ENCODE measurements around the gene TMUB1.

Gene TMUB1, protein sequence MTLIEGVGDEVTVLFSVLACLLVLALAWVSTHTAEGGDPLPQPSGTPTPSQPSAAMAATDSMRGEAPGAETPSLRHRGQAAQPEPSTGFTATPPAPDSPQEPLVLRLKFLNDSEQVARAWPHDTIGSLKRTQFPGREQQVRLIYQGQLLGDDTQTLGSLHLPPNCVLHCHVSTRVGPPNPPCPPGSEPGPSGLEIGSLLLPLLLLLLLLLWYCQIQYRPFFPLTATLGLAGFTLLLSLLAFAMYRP

DNA sequence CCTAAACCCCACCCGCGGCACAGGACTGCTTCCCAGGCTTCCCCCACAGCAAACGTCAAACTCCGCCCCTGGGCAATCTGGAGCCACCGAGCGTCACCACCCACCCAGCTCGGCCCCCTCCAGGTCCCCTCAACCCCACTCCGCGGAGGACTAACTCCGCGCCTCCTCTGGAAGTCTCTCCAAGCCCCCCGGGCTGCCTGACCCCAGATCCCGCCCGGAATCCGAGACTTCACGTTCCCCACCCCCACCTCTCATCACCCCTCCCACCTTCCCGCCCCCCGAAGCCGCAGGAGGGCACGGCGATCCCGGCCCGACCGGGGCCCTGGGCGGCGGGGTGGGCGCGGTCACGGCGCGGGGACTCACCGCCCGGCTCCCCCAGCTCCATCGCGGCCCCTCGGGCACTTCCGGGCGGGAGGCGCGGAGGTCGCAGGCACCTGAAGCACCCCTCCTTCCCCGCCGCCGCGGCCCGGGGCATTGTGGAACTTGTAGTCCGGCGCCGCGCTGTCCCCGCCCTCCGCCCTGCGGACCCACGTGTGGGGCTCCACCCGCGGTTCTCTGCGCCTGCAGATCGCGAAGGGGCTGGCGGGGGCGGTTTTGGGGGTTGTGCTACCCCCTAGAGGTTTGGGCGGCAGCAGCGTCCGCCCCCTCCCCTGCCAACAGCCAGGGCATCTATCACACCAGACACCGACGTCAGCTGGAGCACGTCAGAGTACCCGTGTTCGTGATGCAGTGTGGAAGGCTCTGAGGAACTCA is at the start of gene TMUB1:
TSS of gene TMUB1 (minus strand) at position 423 of the 753 bp plus-strand sequence. CDS start 930 bp downstream, outside the sequence.
- DNase-seq, result peak; percentile 54

DNA sequence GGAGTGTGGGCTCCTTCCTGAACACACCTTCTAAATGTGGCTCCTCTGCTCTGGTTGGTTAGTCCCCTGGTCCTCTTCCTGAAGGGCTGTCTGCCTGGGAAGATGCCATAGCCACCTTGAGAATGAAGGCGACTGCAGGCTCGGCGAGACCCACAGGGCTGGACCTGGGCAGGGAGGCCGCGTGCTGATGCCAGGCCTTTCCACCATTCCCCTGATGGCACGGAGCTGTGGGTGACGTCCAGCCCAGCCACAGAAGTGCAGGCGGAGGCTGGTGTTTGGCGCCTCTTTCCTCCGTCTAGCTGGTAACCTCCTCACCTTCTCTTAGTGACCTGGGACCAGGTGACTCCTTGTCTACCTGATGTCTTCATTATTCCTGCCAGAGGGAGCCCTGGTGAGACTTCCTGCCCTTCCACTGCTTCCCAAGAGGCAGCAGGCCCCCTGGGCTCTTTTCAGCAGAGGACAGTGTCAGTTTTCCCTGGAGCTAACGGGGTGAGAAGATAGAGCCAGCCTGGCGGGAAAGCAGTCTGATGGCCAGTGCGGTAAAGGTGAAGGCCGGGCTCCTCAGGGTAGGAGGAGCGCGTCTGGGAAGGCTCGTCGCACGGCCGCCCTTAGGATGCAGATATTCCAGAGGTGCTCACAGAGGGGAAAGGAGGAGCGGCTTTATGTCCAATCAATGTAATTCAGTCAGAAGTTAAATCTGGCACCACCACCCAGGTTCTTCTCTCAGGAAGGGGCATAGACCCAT is 49.3 kb upstream of the TMUB1 start:
- DNase-seq, result no peak

DNA sequence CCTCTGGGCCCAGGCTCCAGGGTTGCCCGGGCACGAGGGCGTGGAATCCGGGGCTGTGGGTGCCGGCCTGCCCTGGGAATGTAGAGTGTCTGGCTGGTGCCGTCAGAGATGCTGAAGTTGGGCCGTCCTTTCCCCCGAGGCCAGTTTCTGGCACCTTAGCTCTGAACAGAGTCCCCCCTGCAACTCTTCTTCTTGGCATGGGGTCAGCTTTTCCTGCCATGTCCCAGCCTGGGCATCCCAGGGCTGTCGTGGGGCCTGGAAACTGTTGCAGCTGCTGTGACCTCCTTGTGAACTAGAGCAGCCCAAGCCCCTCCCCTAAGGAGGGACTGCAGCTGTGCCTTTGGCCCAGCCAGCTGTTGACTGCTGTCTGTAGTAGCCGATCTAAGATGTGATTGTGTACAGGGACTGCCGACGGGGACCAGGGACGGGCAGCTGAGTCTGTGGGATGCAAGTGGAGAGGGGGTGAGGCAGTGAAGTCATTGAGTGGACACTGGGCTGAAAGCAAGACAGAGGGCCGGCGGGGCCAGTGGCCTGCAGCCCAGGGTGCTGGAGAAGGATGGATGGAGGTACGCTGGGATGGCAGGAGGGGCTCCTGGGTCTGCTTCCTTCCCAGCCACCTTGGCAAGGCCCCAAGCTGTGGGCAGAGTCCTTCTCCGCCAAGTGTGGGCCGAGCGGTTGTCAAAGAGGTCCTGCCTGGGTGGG is 48.5 kb upstream of the TMUB1 start:
- DNase-seq, result no peak

DNA sequence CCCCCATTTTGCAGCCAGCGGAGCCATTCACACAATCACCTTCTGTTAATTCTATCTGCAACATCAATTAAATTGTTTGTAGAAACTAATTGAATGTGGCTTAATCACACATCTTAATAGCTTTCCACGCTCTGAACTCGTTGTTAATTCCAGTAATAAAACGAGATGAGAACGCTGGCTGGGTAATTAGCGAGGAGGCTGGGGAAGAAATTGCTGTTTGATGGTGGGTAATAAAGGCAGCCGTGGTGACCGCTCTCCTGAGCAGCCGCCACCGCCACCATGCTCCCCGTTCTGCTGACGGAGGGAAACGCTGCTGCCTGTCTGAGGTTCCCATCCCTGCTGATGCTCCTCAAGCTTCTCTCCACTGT is 47.9 kb upstream of the TMUB1 start:
- DNase-seq, result no peak

DNA sequence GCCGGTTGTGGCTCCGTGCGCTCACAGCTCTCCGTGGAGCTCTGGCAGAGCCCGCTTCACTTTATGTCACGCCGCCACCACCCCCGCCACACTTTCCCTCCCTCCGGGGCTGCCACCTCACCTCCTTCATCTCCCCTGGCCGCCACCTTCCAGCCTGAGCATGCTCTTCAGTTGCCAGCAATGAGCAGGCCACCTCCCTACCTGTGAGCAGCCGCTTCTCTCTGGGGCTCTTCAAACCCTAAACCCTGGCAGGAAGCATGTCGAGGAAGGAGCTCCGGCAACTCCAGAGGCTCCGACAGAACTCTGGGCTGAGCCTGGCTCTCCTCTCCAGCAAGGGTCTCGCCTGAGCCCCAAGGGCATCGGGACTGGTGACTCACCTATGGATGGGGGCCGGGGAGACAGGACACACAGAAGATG is 47.5 kb upstream of the TMUB1 start:
- DNase-seq, result no peak

DNA sequence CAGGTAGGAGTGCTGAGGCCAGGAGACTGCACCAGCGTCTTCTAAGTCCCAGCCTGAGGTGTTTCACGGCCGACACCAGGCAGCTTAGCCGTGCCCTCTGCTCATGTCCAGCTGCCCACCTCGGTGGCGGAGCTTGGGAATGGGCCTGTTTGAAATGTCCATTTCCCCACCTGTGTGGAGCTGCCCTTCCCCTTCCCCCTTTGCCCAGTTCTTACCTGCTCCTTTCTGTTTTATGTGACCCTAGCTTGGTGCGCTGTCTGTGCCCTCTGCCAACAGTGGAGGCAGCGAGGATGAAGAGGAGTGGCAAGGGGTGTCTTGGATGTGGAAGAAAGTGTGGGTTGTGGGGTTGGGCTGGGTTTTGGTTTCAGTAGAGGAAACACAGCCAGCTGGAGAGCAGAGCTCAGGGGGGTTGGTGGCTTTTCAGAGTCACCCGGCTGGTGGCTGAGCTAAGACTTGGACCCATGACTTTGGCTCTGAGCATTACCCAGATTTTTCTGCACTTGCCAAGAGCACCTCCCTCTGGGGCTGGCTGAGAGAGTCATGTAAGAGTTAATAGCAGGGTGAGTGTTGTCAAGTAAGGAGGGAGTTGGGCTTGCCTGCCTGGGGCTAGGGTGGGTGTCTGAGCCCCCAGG is 46.8 kb upstream of the TMUB1 start:
- DNase-seq, result no peak

DNA sequence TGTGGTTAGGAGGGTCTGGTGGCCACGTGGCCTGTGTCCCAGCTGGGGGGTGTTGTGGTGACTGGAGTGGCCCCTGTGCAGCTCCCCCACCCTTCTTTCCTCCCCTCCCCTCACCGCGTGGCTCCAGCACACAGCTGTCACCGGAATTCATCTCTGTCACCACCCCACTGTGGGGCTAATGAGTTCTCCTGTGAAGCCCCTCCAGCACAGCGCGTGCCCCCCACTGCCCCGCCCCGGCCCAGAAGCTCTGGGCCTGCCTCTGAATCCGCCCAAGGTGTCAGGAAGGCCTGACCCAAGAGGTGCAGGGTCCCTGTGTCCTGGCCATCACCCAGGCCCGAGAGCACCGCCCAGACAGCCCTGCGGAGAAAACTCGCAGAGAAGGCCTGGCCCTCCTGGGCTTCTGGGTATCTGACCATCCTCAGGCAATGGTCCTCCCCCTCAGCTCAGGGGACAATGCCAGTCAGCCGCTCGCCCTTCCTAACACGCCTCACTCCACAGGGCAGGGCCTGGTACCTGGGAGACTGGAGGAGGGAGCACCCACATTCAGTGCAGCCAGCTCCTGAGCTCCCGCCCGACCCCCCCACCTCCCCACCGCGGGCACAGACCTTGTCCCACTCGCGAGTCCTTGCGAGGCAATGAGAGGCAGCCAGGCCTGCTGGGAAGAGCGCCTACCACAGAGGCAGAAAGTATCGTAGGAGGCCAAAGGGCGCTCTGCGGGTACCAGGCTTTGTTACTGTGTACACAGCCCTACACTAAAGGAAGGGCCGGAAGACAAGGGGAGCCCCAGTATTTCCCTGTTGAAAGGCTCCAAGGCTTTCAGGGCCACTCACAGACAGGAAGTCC is 46.0 kb upstream of the TMUB1 start:
- DNase-seq, result no peak

DNA sequence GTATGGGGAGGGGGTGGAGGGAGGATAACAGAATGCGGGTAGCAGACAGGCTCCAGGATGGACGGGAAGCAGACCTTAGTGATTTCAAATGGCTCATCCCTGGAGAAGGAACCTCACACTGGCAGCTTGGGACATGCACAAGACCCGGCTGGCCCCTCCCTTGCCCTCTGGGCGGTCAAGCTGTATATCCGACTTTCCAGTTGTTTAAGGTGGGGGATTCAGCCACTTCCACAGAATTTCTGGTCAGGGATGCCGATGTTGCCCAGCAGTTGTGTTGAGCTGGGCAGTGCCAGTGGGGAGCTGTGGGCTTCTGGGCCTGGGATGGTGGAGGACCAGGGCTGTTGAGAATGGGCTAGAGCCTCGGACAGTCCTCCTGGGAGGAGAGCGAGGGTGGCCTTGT is 45.4 kb upstream of the TMUB1 start:
- no peak for DNase-seq

DNA sequence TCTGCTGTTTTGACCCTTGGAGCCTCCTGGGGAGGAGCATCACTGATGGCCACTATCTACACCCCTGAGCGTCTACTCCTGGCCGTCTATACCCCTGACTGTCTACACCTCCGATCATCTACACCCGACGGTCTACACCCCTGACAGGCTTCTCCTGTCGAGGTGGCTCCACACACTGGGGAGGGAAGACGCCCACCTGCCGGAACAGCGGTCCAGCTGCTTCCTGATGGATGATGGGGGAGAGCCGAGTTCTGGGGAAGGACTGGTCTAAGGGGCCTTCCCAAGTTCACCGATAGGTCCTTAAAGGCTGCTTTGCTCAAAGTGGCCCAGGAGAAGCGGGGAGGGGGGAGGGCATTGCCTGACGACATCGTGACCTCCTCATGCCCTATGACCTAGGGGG is 44.9 kb upstream of the TMUB1 start:
- DNase-seq, result no peak

DNA sequence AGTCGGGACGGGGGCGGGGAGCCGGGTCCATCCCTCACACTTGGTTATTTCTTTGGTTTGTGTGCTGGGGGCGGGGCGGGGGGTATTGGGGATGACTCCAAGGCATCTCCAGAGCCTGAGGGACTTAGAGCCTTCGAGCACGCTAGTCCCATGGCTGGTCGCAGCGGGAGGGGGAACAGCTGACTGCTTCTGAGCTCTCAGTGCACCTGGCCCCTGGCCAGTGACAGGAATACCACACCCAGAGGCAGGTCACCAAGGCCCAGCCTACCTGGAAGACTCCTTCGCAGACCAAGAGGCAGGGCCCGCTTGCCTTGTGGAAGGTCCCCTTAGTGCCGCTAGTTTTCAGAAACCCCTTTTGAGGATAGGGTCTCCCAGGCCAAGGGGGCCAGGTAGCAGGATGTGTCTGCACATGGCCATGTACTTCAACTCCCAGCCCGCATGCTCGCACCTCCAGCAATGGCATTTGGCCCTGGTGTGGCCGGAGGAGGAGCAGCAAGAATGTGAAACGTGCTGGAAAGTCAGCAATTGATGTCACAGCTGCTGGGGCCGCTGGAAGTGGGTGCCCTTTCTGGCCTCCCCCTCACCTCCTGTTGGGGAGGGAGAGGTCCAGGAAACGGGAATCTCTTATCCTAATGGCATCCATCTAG is 43.3 kb upstream of the TMUB1 start:
- no peak for DNase-seq

DNA sequence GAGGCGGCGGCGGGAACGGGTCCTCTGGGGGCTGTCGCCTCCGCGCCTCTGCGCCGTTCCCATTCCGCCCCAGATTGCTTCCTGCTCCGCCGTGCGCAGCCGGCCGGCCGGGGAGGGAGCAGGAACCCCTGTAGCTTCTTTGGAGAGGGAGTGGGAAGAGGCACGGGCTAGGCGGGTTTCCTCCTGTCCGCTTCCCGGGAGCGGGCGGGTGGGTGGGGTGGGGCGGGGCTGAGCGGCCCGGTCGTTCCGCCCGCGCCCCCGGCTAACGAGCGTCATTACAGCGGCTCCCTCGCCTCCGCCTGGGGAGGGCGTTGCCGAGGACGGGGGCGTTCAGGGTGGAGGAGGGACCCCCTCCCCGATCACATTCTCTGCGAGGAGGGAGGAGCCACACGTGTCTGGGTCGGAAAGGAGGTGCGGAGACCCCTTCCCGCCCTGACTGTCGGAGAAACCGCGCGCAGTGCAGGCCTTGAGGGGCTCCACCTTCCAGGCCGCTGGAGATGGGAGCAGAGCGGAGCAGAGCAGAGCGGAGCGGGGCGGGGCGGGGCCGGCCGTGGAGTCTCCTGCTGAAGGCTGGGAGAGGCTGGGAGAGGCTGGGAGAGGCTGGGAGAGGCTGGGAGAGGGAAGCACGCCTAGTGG is 42.7 kb upstream of the TMUB1 start:
- peak; percentile 74 for DNase-seq

DNA sequence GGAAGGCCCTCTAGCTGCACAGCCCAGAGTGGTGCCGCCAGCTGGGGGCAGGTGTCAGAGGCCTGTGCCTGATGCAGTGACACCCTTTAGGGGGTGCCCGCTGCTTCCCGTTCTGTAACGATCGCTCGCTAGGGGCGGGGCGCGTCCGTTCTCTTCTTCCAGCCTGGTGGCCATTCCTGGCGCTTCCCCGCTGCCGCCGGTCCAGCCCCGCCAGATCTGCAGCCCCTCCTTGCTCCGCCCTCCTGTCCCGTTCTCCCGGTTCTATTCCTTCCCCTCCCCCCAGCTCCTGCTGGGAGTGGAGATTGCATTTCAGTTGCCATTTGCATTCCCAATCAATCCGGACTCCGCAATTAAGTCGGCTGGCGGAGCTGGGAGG is 42.2 kb upstream of the TMUB1 start:
- DNase-seq, result peak; percentile 72

DNA sequence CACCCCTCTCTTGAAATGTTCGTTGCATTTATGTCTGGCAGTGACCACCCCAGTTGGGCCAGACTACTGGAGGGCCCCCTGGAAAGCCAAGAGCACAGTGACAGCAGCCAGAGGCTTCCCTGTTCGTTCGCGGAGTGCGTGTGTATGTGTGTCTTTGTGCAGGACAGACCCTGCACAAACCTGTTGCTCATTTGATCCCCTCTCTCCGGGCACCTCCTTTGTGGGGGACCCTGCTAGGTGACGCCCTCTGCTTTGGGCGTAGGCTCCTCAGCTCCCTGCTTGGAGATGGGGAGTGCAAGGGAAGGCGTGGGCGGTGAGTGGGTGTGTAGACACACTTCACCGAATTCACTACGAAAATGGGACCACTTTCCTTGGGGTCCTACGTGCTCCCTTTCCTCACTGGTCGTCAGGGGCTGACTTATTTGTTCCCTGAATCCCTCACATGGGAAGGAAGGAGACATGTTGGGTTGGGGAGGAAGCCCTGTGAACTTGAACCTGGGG is 41.7 kb upstream of the TMUB1 start:
- DNase-seq, result no peak

DNA sequence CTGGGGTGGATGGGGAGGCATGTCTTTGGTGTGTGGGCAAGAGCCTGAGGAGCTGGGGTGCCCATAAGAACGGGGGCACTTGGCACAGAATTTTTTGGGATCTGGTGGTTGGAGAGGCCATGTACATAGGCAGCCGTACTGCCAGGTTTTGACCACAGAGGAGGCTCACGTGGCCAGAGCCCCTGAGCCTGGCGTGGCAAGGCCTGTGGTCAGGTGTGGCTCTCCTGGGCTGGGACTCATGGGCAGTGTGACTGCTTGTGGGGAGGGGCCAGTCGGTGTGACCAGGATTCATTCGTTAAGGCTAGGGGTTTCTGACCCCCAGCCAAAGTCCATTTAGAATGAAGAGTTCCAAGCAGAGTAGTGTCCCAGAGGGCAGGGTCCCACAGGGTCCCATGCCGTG is 41.2 kb upstream of the TMUB1 start:
- DNase-seq, result no peak

DNA sequence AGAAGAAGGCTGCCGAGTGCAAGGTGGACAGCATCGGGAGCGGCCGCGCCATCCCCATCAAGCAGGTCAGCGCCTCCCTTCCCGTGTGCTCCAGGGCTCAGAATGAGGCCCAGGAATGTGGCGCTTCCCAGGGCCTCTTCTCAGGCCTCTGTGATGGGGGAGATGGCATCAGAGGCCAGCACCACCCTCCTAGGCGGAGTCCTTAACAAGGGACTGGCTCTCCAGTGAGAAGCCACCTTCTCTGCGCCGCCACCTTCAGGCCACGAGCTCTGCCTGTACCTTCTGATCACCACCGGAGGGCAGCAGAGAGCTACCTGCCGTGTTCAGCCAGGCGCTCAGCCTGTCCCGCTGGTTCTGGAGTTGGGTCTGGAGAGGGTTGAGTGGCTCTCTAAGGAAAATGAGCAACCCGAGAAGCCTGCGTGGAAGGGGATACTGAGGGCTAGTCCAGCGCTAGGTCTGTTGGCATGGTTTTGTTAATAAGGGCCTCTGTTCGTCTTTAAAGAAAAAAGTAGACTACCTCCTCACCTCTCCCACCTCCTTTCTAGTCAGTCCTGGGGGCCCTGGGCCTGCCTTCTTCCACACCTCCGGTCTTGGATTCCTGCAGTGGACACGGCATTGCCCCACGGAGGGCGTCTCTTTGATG is 40.6 kb upstream of the TMUB1 start:
- peak; percentile 94 for DNase-seq

DNA sequence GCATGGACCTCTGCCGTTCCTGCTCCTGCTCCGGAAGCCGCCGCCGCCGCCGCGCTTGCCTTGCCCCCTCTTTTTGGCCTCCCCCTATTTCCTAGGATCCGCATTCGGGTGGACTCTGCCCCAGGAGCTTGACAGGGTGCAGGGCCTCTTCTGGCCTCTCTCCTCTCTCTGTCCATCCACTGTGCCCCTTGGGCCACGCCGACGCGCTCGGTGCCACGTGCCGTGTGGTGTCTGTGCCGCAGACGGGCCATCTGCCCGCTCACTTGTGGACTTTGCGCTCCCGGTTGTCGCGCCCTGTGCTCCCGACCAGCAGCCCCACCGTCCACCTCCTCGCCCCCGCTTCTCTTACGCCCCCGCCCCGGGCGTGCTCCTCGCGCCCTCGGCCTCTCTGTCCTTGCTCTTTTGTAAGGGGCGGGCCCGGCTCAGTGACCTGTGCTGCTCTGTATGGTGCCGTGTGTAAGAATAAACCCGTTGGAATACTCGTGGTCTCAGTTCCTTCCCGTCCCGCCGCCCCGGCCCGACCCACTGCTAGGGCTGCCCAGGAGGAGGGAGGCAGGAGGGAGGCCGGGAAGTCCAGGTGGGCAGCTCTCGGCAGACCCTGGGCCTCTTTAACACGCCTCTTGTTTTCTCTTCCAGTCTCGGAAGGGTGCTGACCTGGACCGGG is 40.0 kb upstream of the TMUB1 start:
- DNase-seq, result no peak

DNA sequence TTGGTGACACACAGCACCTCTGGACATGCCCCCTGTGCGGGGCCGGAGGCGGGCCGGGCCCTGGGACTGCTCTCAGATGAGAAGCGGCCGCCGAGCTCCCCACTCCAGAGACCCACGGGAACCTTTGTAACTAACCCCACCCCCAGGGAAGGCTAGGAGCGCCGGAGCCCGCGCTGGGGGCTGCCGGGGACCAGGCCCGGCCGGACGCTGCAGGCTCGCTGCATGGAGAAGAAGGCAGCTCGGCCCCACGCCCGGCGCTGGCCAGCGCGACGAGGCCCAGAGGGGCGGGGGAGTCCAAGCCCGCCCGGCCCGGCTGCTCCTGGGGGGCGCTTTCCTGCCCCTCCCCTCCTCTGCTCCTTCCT is 39.5 kb upstream of the TMUB1 start:
- no peak for DNase-seq

DNA sequence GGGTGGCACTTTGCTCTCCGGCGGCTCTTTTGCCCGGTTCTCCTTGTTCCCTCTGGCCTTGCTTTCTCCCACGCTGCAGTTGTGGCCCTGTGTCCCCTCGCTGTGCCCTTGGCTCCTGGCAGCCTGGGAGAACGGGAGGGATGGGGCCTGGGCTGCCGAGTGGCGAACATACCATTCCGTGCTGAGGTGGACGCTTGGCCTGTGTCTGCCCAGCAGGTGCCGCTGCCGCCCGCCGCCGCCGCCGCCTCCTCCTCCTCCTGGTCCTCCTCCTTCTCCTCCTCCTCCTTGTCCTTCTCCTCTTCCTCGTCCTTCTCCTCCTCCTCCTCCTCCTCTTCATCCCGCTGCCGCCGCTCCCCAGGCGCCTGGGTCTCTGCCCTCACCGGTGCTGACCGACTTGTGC is 39.0 kb upstream of the TMUB1 start:
- no peak for DNase-seq

DNA sequence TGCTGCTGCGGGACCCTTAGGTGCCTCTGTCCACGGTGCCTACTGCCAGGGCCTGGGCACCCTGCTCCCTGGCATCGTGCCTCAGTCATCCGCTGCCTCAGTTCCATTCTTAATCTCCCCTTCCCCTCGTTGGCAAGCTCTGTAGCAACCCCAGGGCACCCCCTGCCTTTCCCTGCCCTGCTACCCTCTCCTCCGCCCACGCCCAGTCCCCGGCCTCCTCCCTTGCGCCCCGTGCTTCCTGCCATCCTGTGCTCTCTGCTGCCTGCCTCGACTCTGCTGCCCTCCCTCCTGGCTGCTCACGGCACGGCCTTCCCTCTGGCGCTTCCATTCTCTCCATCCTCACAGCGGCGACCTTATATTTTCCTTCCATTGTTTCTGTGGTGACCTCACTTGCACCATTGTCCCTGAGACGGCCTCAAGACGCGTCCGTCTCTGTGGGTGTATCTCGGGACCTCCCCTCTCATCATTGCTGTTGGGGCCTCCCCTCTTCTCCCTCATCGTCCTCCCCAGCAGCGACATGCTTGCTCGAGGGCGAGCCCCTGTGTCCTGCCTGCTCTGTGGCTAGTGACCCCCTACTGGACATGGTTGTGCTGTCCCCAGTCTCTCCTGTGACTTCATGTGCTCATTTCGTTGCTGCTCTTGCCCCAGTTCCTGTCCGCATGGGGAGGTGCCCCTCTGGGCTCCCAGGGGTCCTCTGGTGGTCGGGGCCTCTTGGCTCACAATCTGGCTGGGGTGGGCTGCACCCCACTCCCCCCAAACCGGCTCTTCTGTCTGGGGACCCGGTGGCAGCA is 38.3 kb upstream of the TMUB1 start:
- no peak for DNase-seq

Data from NCI-H2227 treated with DMSO at 0.1 percent for 48 hours (cell line).